T-helper 1 cell (primary cell): ENCODE measurements around the gene PHF12.

Experiments used
- DNase-seq, 5 donors: peaks; one replicate each; pipeline ENCODE4 v3.0.0-alpha.2; 2012 to 2020
- total RNA-seq, 4 donors: gene quantifications; one replicate each; lab custom pipeline; 2026; lab: John Stamatoyannopoulos, UW

PHF12 gene
- total RNA-seq: 102 to 160 (median 133) reads per million in 4 donors

DNA sequence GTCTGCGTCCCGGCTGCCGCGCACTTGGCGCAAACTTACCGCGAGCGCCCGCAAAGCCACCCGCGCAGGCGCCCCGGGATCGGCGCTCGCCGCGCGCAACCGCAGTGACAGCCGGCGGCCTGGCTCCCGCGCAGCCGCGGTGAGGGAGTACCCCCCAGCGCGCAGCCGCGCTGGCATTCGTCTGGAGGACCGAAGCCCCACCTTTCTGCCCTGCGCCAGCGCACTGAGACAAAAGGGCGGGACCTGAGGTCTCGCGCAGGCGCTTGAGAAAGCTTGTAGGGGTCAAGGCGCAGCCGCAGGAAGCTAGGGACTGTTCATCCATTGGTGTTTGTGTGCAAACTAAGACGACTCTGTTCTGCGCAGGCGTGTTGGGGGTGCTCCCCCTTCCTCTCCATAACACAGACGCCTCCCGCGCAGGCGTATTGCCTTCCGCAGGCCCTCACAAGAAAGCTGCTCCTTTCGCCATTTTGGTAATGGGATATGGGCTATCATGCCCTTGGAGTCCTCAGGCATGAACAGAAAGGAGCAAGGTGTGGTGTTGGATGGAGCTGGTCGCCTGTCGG lies at the start of gene PHF12:
Gene PHF12 (minus strand): TSS at position 91 of the 563 bp plus-strand sequence. CDS start 558 bp downstream, outside the sequence.
- DNase-seq: peak; percentile 100

- DNase-seq: no peak
Observed at GRCh38 chr17:29000973-29001372, 49.7 kb upstream of the PHF12 start.

GRCh38 chr17:28999206-28999605 lies 47.9 kb upstream of the PHF12 start:
- no peak for DNase-seq

DNA sequence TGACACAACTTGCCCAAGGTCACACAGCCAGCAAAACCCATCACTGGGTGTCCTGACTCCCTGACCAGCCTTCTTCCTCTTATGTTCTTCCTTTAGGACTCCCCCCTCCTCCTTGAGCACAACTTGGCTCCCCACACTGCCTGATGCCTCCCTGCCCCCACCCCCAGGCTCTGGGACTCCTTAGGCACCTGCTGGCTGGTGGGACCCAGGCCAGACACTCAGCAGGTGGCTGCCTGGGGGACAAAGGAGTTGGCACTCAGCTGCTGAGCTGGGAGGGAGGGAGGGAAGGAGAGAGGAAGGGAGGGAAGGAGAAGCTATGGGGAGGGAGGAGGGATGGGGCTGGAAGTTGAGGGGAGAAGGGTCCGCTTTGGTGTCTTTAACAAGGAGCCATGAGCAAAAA lies 46.5 kb upstream of the PHF12 start:
- no peak for DNase-seq

GRCh38 chr17:28996554-28997096 lies 45.3 kb upstream of the PHF12 start:
- DNase-seq: no peak

DNA sequence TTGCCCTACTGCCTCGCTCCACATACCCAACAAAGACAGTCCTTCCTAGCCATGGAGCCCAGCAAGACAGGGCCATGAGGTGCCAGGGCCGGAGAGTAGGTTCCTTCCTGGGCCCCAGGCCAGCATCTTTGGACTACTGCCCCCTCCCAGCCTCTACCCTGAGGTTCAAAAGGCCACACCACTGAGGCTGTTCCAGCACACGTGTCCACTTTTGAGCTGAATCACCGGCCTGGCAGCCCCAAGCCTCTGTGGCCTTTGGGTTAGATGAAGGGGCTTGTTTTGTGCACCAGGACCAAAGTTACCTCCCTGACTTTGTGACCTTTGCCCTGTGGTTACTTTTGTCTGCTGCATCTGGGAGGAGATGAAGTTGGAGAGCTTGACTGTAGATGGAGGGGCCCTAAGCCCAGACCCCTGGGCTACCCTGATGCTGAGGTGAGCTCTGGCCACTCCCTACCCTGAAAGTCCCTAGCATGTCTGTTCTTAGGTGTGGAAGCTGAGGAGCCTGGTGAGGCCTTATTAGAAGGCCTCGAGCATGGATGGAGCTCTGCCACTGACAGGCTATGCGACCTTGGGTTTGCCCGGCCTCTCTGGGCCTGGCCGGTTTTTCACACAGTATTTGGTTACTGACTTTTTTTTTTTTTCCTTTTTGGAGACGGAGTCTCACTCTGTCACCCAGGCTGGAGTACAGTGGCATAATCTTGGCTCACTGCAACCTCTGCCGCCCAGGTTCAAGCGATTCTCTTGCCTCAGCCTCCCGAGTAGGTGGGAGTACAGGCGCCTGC lies 42.5 kb upstream of the PHF12 start:
- DNase-seq: no peak

- DNase-seq: no peak
Observed at GRCh38 chr17:28992625-28993600, 41.6 kb upstream of the PHF12 start.

- no peak for DNase-seq
Observed at GRCh38 chr17:28992185-28992584, 40.9 kb upstream of the PHF12 start.

GRCh38 chr17:28991779-28992178 lies 40.5 kb upstream of the PHF12 start:
- DNase-seq: no peak

GRCh38 chr17:28989028-28989427 lies 37.7 kb upstream of the PHF12 start:
- no peak for DNase-seq

DNA sequence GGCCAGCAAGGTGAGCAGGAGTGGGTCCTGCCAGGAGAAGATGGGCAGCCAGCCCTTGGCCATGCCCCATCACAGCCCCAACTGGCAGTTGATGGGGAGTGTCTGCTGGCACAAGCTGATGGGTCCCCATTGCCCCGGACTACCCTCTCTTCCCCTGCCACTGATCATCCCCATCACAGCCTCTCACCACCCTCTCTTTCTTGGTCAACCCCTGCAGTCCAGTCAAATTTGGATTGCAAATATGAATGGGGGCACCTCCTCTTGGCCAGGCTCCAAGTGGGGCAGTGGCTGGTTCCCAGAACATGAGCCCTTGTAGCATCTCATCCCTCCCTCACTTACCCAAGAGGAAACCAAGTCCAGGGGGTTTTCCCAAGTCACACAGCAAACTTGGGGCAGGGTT lies 37.2 kb upstream of the PHF12 start:
- no peak for DNase-seq

DNA sequence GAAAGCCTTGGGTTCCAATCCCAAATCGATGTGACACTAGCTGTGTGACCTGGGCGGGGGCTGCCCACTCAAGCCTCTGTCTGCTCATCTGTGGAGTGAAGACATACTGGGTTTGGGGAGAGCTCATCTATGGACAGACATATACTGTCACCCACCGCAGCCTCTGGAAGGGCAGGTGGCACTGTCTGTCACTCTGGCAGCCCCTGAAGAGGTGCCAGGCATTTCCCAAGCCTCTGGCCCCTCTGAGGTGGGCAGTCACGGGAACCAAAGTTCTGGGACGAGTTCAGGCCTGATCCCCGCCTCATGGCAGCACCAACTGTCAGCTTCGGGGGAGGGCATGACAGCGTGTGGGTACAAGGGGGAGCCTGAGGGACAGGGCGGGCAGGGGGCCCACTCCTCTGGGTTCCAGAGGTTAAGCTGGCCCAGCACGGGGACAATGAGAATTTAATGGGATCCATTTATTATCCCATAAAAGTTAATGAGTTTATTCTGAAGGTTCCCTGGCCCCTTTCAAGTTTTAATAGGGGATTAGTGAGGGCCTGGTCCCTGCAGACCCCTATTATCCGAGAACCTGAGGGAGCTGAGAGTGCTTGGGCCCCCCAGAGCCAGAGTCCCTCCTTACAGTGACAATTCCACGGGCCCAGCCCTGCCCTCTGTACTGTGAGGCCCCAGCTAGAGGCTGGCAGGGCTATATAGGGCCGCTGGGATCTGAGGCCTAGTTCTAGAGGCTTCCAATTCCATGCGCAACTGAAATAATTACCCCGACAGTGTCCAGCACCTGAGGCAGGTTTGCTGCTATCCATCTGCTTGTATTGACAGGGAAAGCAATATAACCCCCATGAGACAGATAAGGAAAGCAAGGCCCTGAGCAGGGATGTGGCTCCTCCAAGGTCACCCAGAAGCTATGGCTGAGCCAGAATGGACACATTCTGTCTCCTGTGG lies 35.7 kb upstream of the PHF12 start:
- no peak for DNase-seq

DNA sequence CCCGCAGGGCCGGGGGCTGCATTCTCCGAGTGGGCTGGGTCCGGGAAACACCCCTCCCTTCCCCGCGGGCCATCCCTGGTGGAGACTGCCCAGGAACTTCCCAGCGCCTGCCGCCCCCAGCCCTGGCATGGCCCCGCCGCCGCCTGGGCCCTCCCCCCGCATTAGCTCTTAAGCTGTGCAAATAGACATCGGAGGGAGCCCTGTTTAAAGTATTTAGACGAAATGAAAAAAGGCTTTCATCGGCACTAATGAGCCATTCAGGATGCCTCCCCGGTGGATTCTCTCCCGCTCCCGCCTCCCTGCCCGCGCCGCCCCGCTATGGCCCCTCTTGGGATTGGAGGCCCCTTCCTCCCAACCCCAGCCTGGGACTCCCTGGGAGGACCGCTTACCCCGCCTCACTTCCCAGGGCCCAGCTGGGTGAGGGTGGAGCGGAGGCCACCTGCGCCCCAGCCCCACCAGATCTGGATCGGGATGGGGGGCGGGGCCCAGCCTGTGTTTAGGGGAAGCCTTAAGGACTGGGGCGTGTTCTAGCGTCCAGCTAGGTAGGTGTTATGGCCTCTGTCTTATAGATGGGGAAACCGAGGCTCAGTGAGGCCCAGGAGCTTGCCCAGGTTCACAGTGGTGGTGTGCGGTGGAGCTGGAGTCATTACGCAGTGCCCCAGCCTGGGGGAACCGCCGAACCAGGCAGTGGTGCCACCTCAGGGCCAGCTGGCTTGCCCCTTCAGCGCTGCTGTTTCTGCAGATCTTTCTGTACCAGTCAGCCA lies 34.8 kb upstream of the PHF12 start:
- DNase-seq: no peak

DNA sequence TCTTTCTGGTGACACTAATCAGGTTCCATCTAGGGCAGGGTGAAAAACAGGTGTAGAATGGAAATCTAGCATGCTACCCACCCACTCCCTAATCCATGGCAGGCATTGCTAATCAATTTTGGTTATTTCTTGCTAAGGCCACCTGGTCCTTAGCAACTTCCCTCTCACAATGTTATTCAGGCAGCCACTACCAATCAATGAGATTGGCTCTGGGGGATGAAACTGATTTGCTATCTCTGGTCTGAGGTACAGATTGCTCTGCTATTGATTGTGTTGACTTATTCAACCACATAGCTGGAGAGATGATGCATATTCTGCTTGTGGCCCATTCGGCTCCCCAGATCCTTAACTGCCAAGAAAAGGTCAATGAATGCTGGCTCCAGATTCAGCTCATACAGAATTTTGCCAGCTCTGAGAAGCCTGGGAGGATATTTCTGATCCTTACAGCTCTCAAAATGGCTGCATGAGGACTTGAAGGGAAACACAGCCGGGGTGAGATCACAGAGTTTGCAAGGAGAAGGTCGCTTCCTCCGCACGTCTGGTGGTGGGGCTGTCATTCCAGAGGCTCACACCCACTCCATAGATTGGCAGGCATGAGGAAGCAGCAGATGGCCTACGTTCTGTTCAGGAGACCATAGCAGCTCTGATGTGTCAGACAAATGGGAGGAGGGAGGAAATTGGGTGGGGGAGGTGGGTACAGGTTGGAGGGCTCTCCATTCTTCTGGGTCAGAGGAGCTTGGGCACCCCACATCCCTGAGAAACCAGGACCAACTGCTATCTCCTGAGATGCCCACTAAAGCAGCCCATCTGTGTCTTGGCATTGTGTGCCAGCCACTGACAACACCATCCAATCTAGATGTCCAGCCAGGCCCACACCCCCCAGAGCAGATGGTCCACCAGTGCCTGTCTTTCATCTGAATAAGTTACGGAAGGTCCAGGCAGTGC lies 32.2 kb upstream of the PHF12 start:
- DNase-seq: no peak

DNA sequence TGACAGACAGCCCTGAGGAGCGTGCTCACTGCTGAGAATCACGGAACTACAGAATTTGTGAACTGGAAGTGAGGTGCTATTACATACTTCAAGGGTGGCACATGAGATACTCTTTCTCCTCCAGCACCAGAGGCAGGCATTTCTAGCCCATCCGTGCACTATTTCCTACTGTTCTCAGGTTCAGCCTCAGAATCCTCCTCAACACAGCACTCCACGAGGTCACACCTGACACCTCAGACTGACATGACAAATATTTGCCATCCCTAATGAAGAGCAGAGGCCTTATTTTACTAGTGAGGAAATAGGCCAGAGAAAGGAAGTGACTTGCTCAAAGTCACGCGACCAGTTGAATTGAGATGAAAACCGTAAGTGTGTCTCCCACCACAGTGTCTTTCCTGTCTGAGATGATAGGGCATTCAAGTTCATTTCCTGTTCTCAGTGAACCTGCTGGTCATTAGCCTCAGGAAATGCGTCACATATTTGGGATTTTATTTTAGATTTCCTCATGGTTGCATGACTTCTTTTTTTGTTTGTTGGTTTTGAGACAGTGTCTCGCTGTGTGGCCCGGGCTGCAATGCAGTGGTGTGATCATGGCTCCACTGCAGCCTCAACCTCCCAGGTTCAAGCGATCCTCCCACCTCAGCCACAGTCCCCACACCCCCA lies 30.9 kb upstream of the PHF12 start:
- peak in 4 of 5 donors; percentile 36 to 89 (median 50) for DNase-seq

GRCh38 chr17:28978356-28978964 lies 27.1 kb upstream of the PHF12 start:
- DNase-seq: no peak

GRCh38 chr17:28977659-28978355 lies 26.5 kb upstream of the PHF12 start:
- DNase-seq: no peak

DNA sequence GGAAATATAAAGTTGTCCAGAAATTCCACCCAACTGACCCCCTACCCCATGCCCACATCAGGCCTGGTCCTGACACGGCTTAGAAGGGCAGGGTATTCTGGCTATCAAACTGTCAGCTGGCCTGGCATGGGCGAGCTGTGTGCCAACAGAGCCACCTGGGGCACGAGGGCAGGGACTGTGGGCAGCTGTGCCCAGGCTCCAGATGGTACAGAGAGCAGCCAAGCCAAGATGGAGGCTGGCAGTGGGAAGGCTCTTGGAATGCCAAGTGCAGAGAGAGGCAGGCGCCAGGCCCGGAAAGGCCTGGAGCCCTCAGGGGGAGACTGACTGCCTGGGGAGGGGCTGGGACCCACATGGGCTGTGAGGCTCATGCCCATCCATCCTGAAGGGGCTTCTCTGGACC lies 24.3 kb upstream of the PHF12 start:
- DNase-seq: no peak
